Measurements from ENCODE around the gene FRMPD2.
"Not testable (repeated sequence)": the region's sequence is repeated elsewhere in the genome, so short reads cannot be mapped to it uniquely, and the experiment has no call there.

GRCh38 chr10:48281697-48282096 lies 7.2 kb upstream of the FRMPD2 start:
- TF ChIP-seq CTCF (IDR thresholded peaks at IDR 0.05; ENCODE audit: poor library complexity); EZH2 (IDR thresholded peaks at IDR 0.05; ENCODE audit: borderline replicate concordance); EZH2phosphoT487 (IDR thresholded peaks at IDR 0.05; ENCODE audit: low read depth, severe bottlenecking, unreplicated experiment): not testable (repeated sequence)

Data from hepatocyte (in vitro differentiated cells).